ENCODE measurements around the gene CAVIN1.

The CAVIN1 gene

GRCh38 chr17:42436391-42436790 is 13.3 kb upstream of the CAVIN1 start:
- H3K4me1 ChIP-seq = peaks cover 0 to 14% (median 2%) of the 10 kb centered on the region in 4 donors
- H3K36me3 ChIP-seq = no peaks in the 10 kb centered on the region
- intact Hi-C loops (cut with DNase I; ENCODE audit: low total_unique reads) = no loop called here
- H3K4me3 ChIP-seq = no peak overlapping the region
- H3K27me3 ChIP-seq = no peaks in the 10 kb centered on the region
- TF ChIP-seq CTCF (IDR thresholded peaks at IDR 0.05) = no peak
- no peaks in the 10 kb centered on the region for H3K9me3 ChIP-seq
- DNase-seq = peak; percentile 74 to 75
- peak overlapping the region; percentile 68 to 70 for H3K27ac ChIP-seq

GRCh38 chr17:42431758-42432161 is 8.7 kb upstream of the CAVIN1 start:
- no peaks in the 10 kb centered on the region for H3K36me3 ChIP-seq
- TF ChIP-seq CTCF (IDR thresholded peaks at IDR 0.05) = no peak
- H3K27ac ChIP-seq = no peak overlapping the region
- H3K4me3 ChIP-seq = no peak overlapping the region
- no peaks in the 10 kb centered on the region for H3K27me3 ChIP-seq
- no peak for DNase-seq
- no peaks in the 10 kb centered on the region for H3K9me3 ChIP-seq
- intact Hi-C loops (cut with DNase I; ENCODE audit: low total_unique reads) = no loop called here
- H3K4me1 ChIP-seq = peaks cover 0 to 23% (median 8%) of the 10 kb centered on the region in 4 donors

GRCh38 chr17:42429726-42430447 is 6.8 kb upstream of the CAVIN1 start:
- Histone ChIP-seq H3K4me1 (peaks cover 0 to 20% (median 8%) of the 10 kb centered on the region in 4 donors), H3K9me3 (no peaks in the 10 kb centered on the region), H3K27me3 (no peaks in the 10 kb centered on the region), H3K36me3 (no peaks in the 10 kb centered on the region), H3K4me3 (no peak overlapping the region), H3K27ac (no peak overlapping the region)
- TF ChIP-seq CTCF (IDR thresholded peaks at IDR 0.05) = no peak
- intact Hi-C loops (cut with DNase I; ENCODE audit: low total_unique reads) = loop anchor here (5.0 kb wide), 1 partner anchor 82 kb away; no protein-coding TSS in a partner anchor
- DNase-seq = no peak

- peak overlapping the region; percentile 45 to 62 for H3K27ac ChIP-seq
- peak; percentile 71 to 82 for TF ChIP-seq CTCF (IDR thresholded peaks at IDR 0.05)
- intact Hi-C loops (cut with DNase I; ENCODE audit: low total_unique reads) = loop anchor here (5.0 kb wide), 1 partner anchor 84 kb away; no protein-coding TSS in a partner anchor
- peak in 1 of 2 donors; percentile 76 for DNase-seq
- no peaks in the 10 kb centered on the region for H3K36me3 ChIP-seq
- no peaks in the 10 kb centered on the region for H3K27me3 ChIP-seq
- peaks cover 0 to 35% (median 15%) of the 10 kb centered on the region in 4 donors for H3K4me1 ChIP-seq
- H3K4me3 ChIP-seq = no peak overlapping the region
- H3K9me3 ChIP-seq = no peaks in the 10 kb centered on the region
Measured at GRCh38 chr17:42428141-42428944, 5.3 kb upstream of the CAVIN1 start.

GRCh38 chr17:42424991-42425610 is 2.0 kb upstream of the CAVIN1 start:
- H3K27ac ChIP-seq = peak overlapping the region; percentile 18 to 100
- no peak for TF ChIP-seq CTCF (IDR thresholded peaks at IDR 0.05)
- no peaks in the 10 kb centered on the region for H3K27me3 ChIP-seq
- DNase-seq = peak in 1 of 2 donors; percentile 51
- no peak overlapping the region for H3K4me3 ChIP-seq
- peaks cover 0 to 45% (median 25%) of the 10 kb centered on the region in 4 donors for H3K4me1 ChIP-seq
- intact Hi-C loops (cut with DNase I; ENCODE audit: low total_unique reads) = loop anchor here (5.0 kb wide), 2 partner anchors 87 to 97 kb away; no protein-coding TSS in a partner anchor
- no peaks in the 10 kb centered on the region for H3K9me3 ChIP-seq
- H3K36me3 ChIP-seq = no peaks in the 10 kb centered on the region
